ENCODE data around the gene WDR37. TPM values are rescaled to one million over a fixed set of nuclear protein-coding genes. Genes with fewer than 3 reads are reported as not detected.

Gene WDR37
- total and polyA plus RNA-seq, 9 of the 15 experiments (the other 6 are each of a cell fraction or from before 2014, with no cell fraction given) = 2.3 to 11.6 (median 6.7) TPM

DNA sequence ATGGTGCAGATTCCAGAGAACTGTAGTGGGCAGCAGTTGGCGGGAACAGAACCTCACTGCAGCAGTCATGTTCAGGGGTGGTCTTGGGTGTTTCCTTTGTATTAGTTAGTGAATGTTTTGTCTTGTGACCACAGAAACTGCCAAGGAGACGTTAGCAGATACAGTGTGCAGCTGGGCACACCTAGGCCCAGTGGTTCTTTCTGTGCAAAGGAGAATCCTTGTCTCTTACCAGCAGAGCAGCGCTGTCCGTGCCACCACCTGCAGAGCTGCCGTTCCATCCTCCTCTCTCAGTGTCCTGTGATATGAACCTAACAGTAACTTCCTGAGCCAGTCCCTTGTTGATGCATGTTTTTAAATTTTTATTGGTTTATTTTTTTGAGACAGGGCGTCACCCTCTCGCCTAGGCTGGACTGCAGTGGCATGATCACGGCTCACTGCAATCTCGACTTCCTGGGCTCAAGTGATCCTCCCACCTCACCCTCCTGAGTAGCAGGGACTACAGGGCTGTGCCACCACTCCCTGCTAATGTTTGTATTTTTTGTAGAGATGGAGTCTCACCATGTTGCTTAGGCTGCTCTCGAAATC is 60.6 kb downstream of the WDR37 start:
- WGBS (ENCODE audit: insufficient coverage, low coverage, missing lambda C conversion rate) = 89% methylated on average over 8 of the region's 10 CpGs
- Histone ChIP-seq H2AFZ (ENCODE audit: low read depth, low read length) (no peak overlapping the region), H4K20me1 (replicated peaks; ENCODE audit: control insufficient read depth, insufficient read depth, low read length) (0 out of 2 replicates have a peak, but pooled peaks cover 3% of the 10 kb centered on the region), H3K9me3 (replicated peaks; ENCODE audit: control insufficient read depth, insufficient read depth, low read depth, low read length) (no peaks in the 10 kb centered on the region), H3K4me2 (ENCODE audit: insufficient read depth, low read length) (no peak overlapping the region), H3K27me3 (ENCODE audit: control insufficient read depth in 2 of 2, insufficient read depth in 2 of 2, low read length in 2 of 2) (no peaks in the 10 kb centered on the region), H3K9ac (ENCODE audit: insufficient read depth in 1 of 2, low read depth in 2 of 2, low read length in 2 of 2) (no peak overlapping the region), H3K4me3 (no peak overlapping the region), H3K9me1 (ENCODE audit: control insufficient read depth, insufficient read depth, low read length) (no peaks in the 10 kb centered on the region), H3K79me2 (ENCODE audit: control insufficient read depth, insufficient read depth, low read length) (no peaks in the 10 kb centered on the region), H3K4me1 (replicated peaks in 1 of 2; ENCODE audit: control insufficient read depth in 2 of 2, insufficient read depth in 2 of 2, low read length in 2 of 2) (no peaks in the 10 kb centered on the region), H3K27ac (ENCODE audit: extremely low read depth, low read depth, low read length) (no peak overlapping the region), H3K36me3 (ENCODE audit: control insufficient read depth, insufficient read depth, low read length) (peaks cover 58% of the 10 kb centered on the region; the same call in 2 of the 3 replicates)
- POLR2A ChIA-PET = no interaction called here
- BruUV-seq (replicated peaks) = no TSS peak
- in situ Hi-C loops (cut with MboI) = no loop called here
- intact Hi-C loops (cut with micrococcal nuclease) = no loop called here
- CTCF ChIA-PET (ENCODE audit: low intra/inter-chr PET ratio) = no interaction called here
- ATAC-seq (no peak), DNase-seq (ENCODE audit: extremely low read depth in 1 of 4, low spot score in 3 of 4) (no peak), FAIRE-seq (no peak)
- TF ChIP-seq BMI1 (IDR thresholded peaks at IDR 0.05; ENCODE audit: low read length) = no peak
- TF ChIP-seq, protein P1, sequence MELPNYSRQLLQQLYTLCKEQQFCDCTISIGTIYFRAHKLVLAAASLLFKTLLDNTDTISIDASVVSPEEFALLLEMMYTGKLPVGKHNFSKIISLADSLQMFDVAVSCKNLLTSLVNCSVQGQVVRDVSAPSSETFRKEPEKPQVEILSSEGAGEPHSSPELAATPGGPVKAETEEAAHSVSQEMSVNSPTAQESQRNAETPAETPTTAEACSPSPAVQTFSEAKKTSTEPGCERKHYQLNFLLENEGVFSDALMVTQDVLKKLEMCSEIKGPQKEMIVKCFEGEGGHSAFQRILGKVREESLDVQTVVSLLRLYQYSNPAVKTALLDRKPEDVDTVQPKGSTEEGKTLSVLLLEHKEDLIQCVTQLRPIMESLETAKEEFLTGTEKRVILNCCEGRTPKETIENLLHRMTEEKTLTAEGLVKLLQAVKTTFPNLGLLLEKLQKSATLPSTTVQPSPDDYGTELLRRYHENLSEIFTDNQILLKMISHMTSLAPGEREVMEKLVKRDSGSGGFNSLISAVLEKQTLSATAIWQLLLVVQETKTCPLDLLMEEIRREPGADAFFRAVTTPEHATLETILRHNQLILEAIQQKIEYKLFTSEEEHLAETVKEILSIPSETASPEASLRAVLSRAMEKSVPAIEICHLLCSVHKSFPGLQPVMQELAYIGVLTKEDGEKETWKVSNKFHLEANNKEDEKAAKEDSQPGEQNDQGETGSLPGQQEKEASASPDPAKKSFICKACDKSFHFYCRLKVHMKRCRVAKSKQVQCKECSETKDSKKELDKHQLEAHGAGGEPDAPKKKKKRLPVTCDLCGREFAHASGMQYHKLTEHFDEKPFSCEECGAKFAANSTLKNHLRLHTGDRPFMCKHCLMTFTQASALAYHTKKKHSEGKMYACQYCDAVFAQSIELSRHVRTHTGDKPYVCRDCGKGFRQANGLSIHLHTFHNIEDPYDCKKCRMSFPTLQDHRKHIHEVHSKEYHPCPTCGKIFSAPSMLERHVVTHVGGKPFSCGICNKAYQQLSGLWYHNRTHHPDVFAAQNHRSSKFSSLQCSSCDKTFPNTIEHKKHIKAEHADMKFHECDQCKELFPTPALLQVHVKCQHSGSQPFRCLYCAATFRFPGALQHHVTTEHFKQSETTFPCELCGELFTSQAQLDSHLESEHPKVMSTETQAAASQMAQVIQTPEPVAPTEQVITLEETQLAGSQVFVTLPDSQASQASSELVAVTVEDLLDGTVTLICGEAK (IDR thresholded peaks at IDR 0.05) = no peak
- TF ChIP-seq, protein P1 (CRISPR knock-in tag; IDR thresholded peaks at IDR 0.05) = no peak
- no peak for TF ChIP-seq PCBP2 (IDR thresholded peaks at IDR 0.05; ENCODE audit: low read depth, low read length, poor library complexity, severe bottlenecking)
- TF ChIP-seq, protein P2, sequence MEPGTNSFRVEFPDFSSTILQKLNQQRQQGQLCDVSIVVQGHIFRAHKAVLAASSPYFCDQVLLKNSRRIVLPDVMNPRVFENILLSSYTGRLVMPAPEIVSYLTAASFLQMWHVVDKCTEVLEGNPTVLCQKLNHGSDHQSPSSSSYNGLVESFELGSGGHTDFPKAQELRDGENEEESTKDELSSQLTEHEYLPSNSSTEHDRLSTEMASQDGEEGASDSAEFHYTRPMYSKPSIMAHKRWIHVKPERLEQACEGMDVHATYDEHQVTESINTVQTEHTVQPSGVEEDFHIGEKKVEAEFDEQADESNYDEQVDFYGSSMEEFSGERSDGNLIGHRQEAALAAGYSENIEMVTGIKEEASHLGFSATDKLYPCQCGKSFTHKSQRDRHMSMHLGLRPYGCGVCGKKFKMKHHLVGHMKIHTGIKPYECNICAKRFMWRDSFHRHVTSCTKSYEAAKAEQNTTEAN (CRISPR knock-in tag; IDR thresholded peaks at IDR 0.05) = no peak
- no peak for TF ChIP-seq SETDB1 (IDR thresholded peaks at IDR 0.05; ENCODE audit: low read length)
- no peak for TF ChIP-seq FOXJ2 (tag; IDR thresholded peaks at IDR 0.05)
- no peak for TF ChIP-seq ZZZ3 (IDR thresholded peaks at IDR 0.05)
- no peak for TF ChIP-seq ZNF551 (CRISPR knock-in tag; IDR thresholded peaks at IDR 0.05)
- TF ChIP-seq ZNF780A (CRISPR knock-in tag; IDR thresholded peaks at IDR 0.05) = no peak
- no peak for TF ChIP-seq MTA3 (IDR thresholded peaks at IDR 0.05; ENCODE audit: borderline replicate concordance)

Data from K562 (cell line).